Progenitor cell of endocrine pancreas (in vitro differentiated cells): ENCODE data around the gene FER. TPM values are rescaled to one million over a fixed set of nuclear protein-coding genes. Genes with fewer than 3 reads are reported as not detected.
"Not testable (repeated sequence)": the region's sequence is repeated elsewhere in the genome, so short reads cannot be mapped to it uniquely, and the experiment has no call there.

Source experiments
- DNase-seq: peaks from one replicate; pipeline ENCODE4 v3.0.0; 2021; ENCODE audit warnings: low spot score; ENCODE audit not compliant: unreplicated experiment
- H3K27ac Mint-ChIP-seq: 2 replicates; pipeline ENCODE4 v1.8.0; 2021; ENCODE audit warnings: mild to moderate bottlenecking, moderate library complexity, mixed read lengths
- H3K27me3 Mint-ChIP-seq: 2 replicates; pipeline ENCODE4 v1.8.0; 2021; ENCODE audit warnings: mixed read lengths
- H3K36me3 Mint-ChIP-seq: 2 replicates; pipeline ENCODE4 v1.8.0; 2022; ENCODE audit warnings: mixed read lengths; ENCODE audit not compliant: insufficient read depth
- H3K4me1 Mint-ChIP-seq: 2 replicates; pipeline ENCODE4 v1.8.0; 2021; ENCODE audit warnings: low read depth, mixed read lengths
- H3K4me3 Mint-ChIP-seq: 2 replicates; pipeline ENCODE4 v1.8.0; 2021; ENCODE audit warnings: low read depth, mild to moderate bottlenecking, moderate library complexity, mixed read lengths
- H3K9me3 Mint-ChIP-seq: 2 replicates; pipeline ENCODE4 v1.8.0; 2021; ENCODE audit warnings: low read depth, mixed read lengths
- total RNA-seq: library from RNA; stranded (reverse); gene quantifications from 2 replicates; pipeline ENCODE4 v1.2.1, GENCODE V29; 2021
- TF ChIP-seq, protein P1 (sequence below): fragments of 200-600 bp; sonication (generic); IDR thresholded peaks from one replicate; pipeline ENCODE4 v1.5.0; 2021; ENCODE audit warnings: antibody characterized with exemption, mild to moderate bottlenecking; ENCODE audit not compliant: unreplicated experiment

Gene FER
- total RNA-seq, 1 donor from 2014 or later, result 34.8 TPM

DNA sequence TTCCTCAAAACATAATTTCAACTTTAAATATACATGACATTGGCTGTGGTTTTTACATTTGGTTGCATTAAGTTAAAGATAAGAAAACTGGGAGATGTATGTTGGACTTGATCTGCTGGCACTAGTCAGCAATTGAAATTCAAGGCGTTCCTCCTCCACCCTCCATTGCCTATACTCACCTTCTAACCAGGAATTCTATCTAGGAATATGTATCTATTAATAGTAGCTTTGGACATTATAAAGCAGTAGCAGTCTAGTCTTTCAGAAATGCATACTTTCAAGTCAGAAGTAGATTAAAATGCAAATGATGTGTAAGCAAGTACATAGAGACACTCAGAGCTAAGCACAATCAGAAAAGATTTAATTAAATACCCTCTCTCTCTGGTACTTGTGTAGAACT lies 24.9 kb downstream of the FER start:
- Mint-ChIP-seq H3K9me3 (peaks cover 13% of the 10 kb centered on the region), H3K4me3 (no peak overlapping the region), H3K4me1 (peaks cover 5% of the 10 kb centered on the region), H3K36me3 (peaks cover 29% of the 10 kb centered on the region), H3K27ac (no peak overlapping the region), H3K27me3 (no peaks in the 10 kb centered on the region)
- TF ChIP-seq, protein P1, sequence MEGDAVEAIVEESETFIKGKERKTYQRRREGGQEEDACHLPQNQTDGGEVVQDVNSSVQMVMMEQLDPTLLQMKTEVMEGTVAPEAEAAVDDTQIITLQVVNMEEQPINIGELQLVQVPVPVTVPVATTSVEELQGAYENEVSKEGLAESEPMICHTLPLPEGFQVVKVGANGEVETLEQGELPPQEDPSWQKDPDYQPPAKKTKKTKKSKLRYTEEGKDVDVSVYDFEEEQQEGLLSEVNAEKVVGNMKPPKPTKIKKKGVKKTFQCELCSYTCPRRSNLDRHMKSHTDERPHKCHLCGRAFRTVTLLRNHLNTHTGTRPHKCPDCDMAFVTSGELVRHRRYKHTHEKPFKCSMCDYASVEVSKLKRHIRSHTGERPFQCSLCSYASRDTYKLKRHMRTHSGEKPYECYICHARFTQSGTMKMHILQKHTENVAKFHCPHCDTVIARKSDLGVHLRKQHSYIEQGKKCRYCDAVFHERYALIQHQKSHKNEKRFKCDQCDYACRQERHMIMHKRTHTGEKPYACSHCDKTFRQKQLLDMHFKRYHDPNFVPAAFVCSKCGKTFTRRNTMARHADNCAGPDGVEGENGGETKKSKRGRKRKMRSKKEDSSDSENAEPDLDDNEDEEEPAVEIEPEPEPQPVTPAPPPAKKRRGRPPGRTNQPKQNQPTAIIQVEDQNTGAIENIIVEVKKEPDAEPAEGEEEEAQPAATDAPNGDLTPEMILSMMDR, result no peak
- DNase-seq, result no peak

DNA sequence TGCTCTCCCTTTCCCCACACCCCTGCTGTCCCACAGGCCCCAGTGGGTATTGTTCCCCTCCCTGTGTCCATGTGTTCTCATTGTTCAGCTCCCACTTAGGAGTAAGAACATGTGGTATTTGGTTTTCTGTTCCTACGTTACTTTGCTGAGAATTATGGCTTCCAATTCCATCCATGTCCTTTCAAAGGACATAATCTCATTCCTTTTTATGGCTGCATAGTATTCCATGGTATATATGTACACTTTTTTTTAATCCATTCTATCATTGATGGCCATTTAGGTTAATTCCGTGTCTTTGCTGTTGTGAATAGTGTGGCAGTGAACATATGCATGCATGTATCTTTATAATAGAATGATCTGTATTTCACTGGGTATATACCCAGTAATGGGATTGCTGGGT lies 25.6 kb downstream of the FER start:
- H3K27ac Mint-ChIP-seq, result no peak overlapping the region
- H3K27me3 Mint-ChIP-seq, result no peaks in the 10 kb centered on the region
- peaks cover 17% of the 10 kb centered on the region for H3K9me3 Mint-ChIP-seq
- TF ChIP-seq, protein P1, result no peak
- peaks cover 5% of the 10 kb centered on the region for H3K4me1 Mint-ChIP-seq
- DNase-seq, result no peak
- no peak overlapping the region for H3K4me3 Mint-ChIP-seq
- peaks cover 32% of the 10 kb centered on the region for H3K36me3 Mint-ChIP-seq

DNA sequence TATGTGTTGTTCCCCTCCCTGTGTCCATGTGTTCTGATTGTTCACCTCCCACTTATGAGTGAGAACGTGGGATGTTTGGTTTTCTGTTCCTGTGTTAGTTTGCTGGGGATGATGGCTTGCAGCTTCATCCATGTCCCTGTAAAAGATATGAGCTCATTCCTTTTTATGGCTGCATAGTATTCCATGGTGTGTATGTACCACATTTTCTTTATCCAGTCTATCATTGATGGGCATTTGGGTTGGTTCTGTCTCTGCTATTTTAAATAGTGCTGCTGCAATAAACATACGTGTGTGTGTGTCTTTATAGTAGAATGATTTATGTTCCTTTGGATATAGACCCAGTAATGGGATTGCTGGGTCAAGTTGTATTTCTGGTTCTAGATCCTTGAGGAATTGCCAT lies 26.4 kb downstream of the FER start:
- Mint-ChIP-seq H3K36me3 (peaks cover 39% of the 10 kb centered on the region), H3K9me3 (peaks cover 24% of the 10 kb centered on the region)
- H3K27ac Mint-ChIP-seq, H3K4me3 Mint-ChIP-seq, H3K27me3 Mint-ChIP-seq, DNase-seq, H3K4me1 Mint-ChIP-seq: not testable (repeated sequence)

DNA sequence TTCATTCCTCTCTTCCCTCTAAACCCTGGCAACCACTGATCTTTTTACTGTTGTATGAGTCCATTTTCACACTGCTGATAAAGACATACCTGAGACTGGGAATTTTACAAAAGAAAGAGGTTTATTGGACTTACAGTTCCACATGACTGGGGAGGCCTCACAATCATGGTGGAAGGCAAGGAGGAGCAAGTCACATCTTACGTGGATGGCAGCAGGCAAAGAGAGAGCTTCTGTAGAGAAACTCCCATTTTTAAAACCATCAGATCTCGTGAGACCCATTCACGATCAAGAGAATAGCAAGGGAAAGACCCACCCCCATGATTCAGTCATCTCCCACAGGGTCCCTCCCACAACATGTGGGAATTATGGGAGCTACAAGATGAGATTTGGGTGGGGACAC lies 29.9 kb downstream of the FER start:
- H3K4me1 Mint-ChIP-seq, H3K4me3 Mint-ChIP-seq, H3K27me3 Mint-ChIP-seq, H3K27ac Mint-ChIP-seq, DNase-seq: not testable (repeated sequence)
- H3K36me3 Mint-ChIP-seq, result peaks cover 38% of the 10 kb centered on the region
- H3K9me3 Mint-ChIP-seq, result peaks cover 26% of the 10 kb centered on the region

DNA sequence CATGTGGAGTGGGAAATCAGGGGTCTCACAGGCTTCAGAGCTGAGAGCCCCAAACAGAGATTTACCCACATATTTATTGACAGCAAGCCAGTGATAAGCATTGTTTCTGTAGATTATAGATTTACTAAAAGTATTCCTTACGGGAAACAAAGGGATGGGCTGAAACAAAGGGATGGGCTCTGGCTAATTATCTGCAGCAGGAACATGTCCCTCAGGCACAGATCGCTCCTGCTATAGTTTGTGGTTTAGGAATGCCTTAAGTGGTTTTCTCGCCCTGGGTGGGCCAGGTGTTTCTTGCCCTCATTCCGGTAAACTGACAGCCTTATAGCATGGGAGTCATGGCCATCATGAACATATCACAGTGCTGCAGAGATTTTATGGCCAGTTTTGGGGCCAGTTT lies 36.9 kb downstream of the FER start:
- not testable (repeated sequence) for H3K27ac Mint-ChIP-seq, H3K4me3 Mint-ChIP-seq, DNase-seq, H3K4me1 Mint-ChIP-seq, H3K27me3 Mint-ChIP-seq
- peaks cover 11% of the 10 kb centered on the region for H3K9me3 Mint-ChIP-seq
- peaks cover 35% of the 10 kb centered on the region for H3K36me3 Mint-ChIP-seq

DNA sequence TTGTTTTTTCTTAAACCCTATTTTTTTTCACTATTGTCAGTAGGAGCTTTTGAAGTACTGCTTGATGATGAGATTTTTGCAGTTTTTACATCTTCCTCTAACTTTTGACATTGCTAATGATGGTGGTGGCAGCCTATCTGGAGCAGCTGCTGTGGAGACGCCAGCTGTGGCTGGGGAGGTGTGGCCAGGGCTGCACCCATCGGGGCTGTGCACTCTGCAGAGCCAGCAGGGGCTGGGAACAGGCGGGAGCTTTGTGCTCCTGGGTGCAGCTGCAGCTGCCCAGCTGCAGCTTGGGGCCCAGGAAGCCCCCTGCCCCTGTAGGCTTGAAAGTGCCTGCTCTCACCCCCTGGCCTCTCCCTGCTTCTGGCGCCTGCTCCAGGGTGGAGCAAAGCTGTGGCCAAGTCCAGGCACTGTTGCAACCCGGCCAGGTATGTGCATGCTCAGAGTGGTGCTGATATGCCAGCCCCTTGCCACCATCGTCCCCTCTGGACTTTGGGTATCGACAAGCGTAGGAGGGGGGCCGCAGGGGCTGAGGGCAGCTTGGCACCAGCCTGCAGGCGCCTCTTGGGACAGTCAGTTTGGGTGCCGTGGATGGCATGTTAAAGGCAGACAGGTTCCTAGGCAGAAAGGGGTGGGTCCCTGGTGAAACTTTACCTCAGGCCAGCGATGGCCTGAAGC lies 39.2 kb downstream of the FER start:
- Mint-ChIP-seq H3K27me3 (no peaks in the 10 kb centered on the region), H3K4me1 (peaks cover 4% of the 10 kb centered on the region), H3K36me3 (peaks cover 34% of the 10 kb centered on the region), H3K9me3 (peaks cover 11% of the 10 kb centered on the region), H3K27ac (no peak overlapping the region), H3K4me3 (no peak overlapping the region)
- DNase-seq, result no peak
- TF ChIP-seq, protein P1, result no peak

DNA sequence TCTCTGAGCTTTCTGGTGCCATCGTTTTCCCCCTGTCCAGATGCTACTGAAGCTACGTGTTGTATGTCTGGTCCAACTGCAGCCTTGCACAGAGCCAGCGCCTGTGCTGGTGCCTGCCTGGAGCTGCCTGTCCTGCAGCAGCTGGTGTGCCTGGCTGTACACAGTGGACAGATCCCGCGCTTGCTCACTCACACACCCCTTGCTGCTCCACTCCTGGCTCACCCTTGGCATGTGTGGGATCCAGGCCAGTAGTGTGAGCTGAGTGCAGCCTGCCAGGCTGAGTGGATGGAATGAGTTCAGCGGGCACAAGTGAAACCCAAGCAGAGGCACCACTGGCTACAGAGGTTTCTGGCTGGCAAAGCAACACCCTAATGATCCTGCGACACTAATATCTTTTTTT lies 40.4 kb downstream of the FER start:
- Mint-ChIP-seq H3K4me1 (no peaks in the 10 kb centered on the region), H3K27me3 (no peaks in the 10 kb centered on the region), H3K27ac (no peak overlapping the region), H3K36me3 (peaks cover 30% of the 10 kb centered on the region), H3K4me3 (no peak overlapping the region), H3K9me3 (peaks cover 9% of the 10 kb centered on the region)
- DNase-seq, result no peak
- TF ChIP-seq, protein P1, result no peak
